Liver (tissue), 9 donors: Measurements from ENCODE around the gene WNK2. TPM values are rescaled to one million over a fixed set of nuclear protein-coding genes. Genes with fewer than 3 reads are reported as not detected.

Source experiments
- DNase-seq: peaks from one replicate; pipeline ENCODE4 v3.0.0-alpha.2; 2017; ENCODE audit warnings: low spot score
- H3K27ac ChIP-seq, 2 donors: one replicate each; pipeline ENCODE4 v1.7.0; 2013; ENCODE audit warnings: inconsistent platforms in 2 of 2, low read length in 2 of 2, control low read depth in 1 of 2, low read depth in 1 of 2, mild to moderate bottlenecking in 1 of 2
- H3K27me3 ChIP-seq, 4 donors: one replicate each; pipeline versions ENCODE4 v1.6.1 to v1.7.0; 2013; ENCODE audit warnings: low read length in 3 of 4, inconsistent platforms in 1 of 4, mild to moderate bottlenecking in 1 of 4, moderate library complexity in 1 of 4; ENCODE audit not compliant: control insufficient read depth in 4 of 4, insufficient read depth in 4 of 4
- H3K36me3 ChIP-seq, 4 donors: one replicate each; pipeline versions ENCODE4 v1.6.1 to v1.7.0; 2013; ENCODE audit warnings: low read length in 3 of 4, mild to moderate bottlenecking in 3 of 4, low read depth in 1 of 4, moderate library complexity in 1 of 4; ENCODE audit not compliant: control insufficient read depth in 4 of 4, insufficient read depth in 3 of 4
- H3K4me1 ChIP-seq, 4 donors: one replicate each; pipeline versions ENCODE4 v1.6.1 to v1.7.0; 2013; ENCODE audit warnings: low read length in 3 of 4, mild to moderate bottlenecking in 3 of 4, moderate library complexity in 1 of 4; ENCODE audit not compliant: control insufficient read depth in 4 of 4, insufficient read depth in 4 of 4
- H3K4me3 ChIP-seq, 3 donors: one replicate each; pipeline versions ENCODE4 v1.6.1 to v1.7.0; 2013; ENCODE audit warnings: low read length in 3 of 3, control low read depth in 1 of 3, low read depth in 1 of 3, mild to moderate bottlenecking in 1 of 3
- H3K9ac ChIP-seq, 2 donors: one replicate each; pipeline ENCODE4 v1.7.0; 2013; ENCODE audit warnings: low read length in 2 of 2, mild to moderate bottlenecking in 2 of 2, moderate library complexity in 2 of 2, control low read depth in 1 of 2, low read depth in 1 of 2
- H3K9me3 ChIP-seq, 4 donors: one replicate each; pipeline versions ENCODE4 v1.6.1 to v1.7.0; 2013; ENCODE audit warnings: low read length in 3 of 4; ENCODE audit not compliant: control insufficient read depth in 4 of 4
- ATF3 ChIP-seq: IDR thresholded peaks from 2 replicates; pipeline ENCODE4 v1.6.1; 2016; ENCODE audit warnings: antibody characterized with exemption
- EGR1 ChIP-seq, 2 donors: IDR thresholded peaks; 2 replicates each; pipeline ENCODE4 v1.6.1; 2016 to 2018; ENCODE audit warnings: antibody characterized with exemption in 2 of 2, low read depth in 2 of 2
- FOXA2 ChIP-seq: IDR thresholded peaks from 2 replicates; pipeline ENCODE4 v1.6.1; 2016; ENCODE audit warnings: antibody characterized with exemption
- HNF4A ChIP-seq, 2 donors: conservative IDR thresholded peaks; 2 replicates each; pipeline ENCODE4 v1.6.1; 2016; ENCODE audit warnings: antibody characterized with exemption in 2 of 2, mild to moderate bottlenecking in 2 of 2
- HNF4G ChIP-seq: IDR thresholded peaks from 2 replicates; pipeline ENCODE4 v1.6.1; 2016; ENCODE audit warnings: antibody characterized with exemption
- JUND ChIP-seq, 2 donors: IDR thresholded peaks; 2 replicates each; pipeline ENCODE4 v1.6.1; 2016; ENCODE audit warnings: antibody characterized with exemption in 2 of 2
- MAX ChIP-seq: IDR thresholded peaks from 2 replicates; pipeline ENCODE4 v1.6.1; 2016; ENCODE audit warnings: antibody characterized with exemption
- RAD21 ChIP-seq, 2 donors: IDR thresholded peaks; 2 replicates each; pipeline ENCODE4 v1.6.1; 2016; ENCODE audit warnings: antibody characterized with exemption in 2 of 2, mild to moderate bottlenecking in 2 of 2
- REST ChIP-seq: IDR thresholded peaks from 2 replicates; pipeline ENCODE4 v1.6.1; 2016; ENCODE audit warnings: antibody characterized with exemption, mild to moderate bottlenecking
- SP1 ChIP-seq: IDR thresholded peaks from 2 replicates; pipeline ENCODE4 v1.6.1; 2018; ENCODE audit warnings: antibody characterized with exemption, mild to moderate bottlenecking
- YY1 ChIP-seq: IDR thresholded peaks from 2 replicates; pipeline ENCODE4 v1.6.1; 2016; ENCODE audit warnings: antibody characterized with exemption, mild to moderate bottlenecking
- WGBS: extraction: QIAGEN DNeasy Blood & Tissue Kit; methylation state at CpG from one replicate; pipeline ENCODE4 v1.1.7; 2013; 5-methylcytosine and 5-hydroxymethylcytosine counted together
- polyA plus RNA-seq, 2 donors: library from polyadenylated mRNA; stranded (reverse) in 1 of 2; unstranded in 1 of 2; fragments of 200-250 nt in 1 of 2; fragments of >200 nt in 1 of 2; fragmentation: Nextera tagmentation in 1 of 2; extraction: Ambion mirVana in 1 of 2; gene quantifications; one replicate each; pipeline versions ENCODE4 v1.2.1 to v1.2.3, GENCODE V29; 2013 to 2015
- total RNA-seq, 2 donors: library from RNA; depleted of rRNA; stranded (reverse); fragments of >200 nt; gene quantifications; one replicate each; pipeline ENCODE4 v1.2.3, GENCODE V29; 2014
- TF ChIP-seq, protein P1 (sequence below): IDR thresholded peaks from 2 replicates; pipeline ENCODE4 v1.6.1; 2016; ENCODE audit warnings: antibody characterized with exemption
- TF ChIP-seq, protein P2 (sequence below): fragments of 150-350 bp; IDR thresholded peaks from 2 replicates; pipeline ENCODE4 v1.5.1; 2017; ENCODE audit warnings: improper control_type of control experiment, low read depth, low read length; ENCODE audit not compliant: missing input control
- donor health status: healthy.
- donor health status: healthy.
- donor health status: healthy.
- donor health status: healthy.
- donor health status: healthy.

Gene WNK2
- total and polyA plus RNA-seq, 4 donors = 0.65 to 4.4 (median 1.7) TPM

DNA sequence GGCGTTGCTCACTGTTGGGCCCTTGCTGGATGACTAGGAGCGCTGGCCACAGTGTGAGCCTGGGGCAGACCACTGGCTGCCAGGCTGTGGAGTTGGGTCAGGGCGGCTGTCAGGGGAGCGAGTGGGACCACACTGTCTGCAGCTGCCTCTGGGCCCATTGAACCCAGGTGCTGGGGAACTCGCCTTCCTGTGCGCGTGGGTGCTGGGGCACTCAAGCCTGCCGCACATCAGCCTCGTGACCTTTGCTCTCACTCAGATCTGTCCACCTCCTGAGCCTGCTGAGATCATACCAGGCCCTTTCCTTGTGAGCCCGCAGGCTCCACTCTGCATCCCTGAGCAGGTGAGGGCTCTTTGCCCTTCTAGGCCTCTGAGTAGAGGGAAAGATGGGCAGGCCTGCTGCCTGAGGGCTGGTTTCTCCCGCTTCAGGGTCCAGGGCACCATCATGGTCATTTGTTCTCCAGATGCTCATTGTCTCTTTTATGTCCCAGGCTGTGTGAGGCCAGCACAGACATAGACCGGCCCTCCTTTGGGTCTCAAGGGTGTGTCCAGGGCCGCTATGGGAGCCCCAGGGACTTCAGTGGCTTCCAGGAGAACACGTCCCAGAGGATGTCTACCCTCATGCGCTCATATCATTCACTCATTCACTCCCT is 26.5 kb downstream of the WNK2 start:
- Histone ChIP-seq H3K4me1 (no peaks in the 10 kb centered on the region), H3K4me3 (no peak overlapping the region), H3K27ac (no peak overlapping the region), H3K9me3 (no peaks in the 10 kb centered on the region), H3K9ac (no peak overlapping the region), H3K36me3 (no peaks in the 10 kb centered on the region), H3K27me3 (no peaks in the 10 kb centered on the region)
- DNase-seq = no peak
- TF ChIP-seq JUND (IDR thresholded peaks at IDR 0.05) (no peak), SP1 (no peak), REST (no peak), MAX (no peak), ATF3 (no peak), FOXA2 (no peak), HNF4G (no peak), YY1 (no peak), HNF4A (conservative IDR thresholded peaks at IDR 0.05) (no peak), EGR1 (IDR thresholded peaks at IDR 0.05; ENCODE audit: low read depth in 2 of 2) (no peak), RAD21 (IDR thresholded peaks at IDR 0.05) (no peak)
- TF ChIP-seq, protein P1, sequence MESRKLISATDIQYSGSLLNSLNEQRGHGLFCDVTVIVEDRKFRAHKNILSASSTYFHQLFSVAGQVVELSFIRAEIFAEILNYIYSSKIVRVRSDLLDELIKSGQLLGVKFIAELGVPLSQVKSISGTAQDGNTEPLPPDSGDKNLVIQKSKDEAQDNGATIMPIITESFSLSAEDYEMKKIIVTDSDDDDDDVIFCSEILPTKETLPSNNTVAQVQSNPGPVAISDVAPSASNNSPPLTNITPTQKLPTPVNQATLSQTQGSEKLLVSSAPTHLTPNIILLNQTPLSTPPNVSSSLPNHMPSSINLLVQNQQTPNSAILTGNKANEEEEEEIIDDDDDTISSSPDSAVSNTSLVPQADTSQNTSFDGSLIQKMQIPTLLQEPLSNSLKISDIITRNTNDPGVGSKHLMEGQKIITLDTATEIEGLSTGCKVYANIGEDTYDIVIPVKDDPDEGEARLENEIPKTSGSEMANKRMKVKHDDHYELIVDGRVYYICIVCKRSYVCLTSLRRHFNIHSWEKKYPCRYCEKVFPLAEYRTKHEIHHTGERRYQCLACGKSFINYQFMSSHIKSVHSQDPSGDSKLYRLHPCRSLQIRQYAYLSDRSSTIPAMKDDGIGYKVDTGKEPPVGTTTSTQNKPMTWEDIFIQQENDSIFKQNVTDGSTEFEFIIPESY = no peak
- TF ChIP-seq, protein P2, sequence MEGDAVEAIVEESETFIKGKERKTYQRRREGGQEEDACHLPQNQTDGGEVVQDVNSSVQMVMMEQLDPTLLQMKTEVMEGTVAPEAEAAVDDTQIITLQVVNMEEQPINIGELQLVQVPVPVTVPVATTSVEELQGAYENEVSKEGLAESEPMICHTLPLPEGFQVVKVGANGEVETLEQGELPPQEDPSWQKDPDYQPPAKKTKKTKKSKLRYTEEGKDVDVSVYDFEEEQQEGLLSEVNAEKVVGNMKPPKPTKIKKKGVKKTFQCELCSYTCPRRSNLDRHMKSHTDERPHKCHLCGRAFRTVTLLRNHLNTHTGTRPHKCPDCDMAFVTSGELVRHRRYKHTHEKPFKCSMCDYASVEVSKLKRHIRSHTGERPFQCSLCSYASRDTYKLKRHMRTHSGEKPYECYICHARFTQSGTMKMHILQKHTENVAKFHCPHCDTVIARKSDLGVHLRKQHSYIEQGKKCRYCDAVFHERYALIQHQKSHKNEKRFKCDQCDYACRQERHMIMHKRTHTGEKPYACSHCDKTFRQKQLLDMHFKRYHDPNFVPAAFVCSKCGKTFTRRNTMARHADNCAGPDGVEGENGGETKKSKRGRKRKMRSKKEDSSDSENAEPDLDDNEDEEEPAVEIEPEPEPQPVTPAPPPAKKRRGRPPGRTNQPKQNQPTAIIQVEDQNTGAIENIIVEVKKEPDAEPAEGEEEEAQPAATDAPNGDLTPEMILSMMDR = no peak
- 92% methylated on average over 15 of the region's 15 CpGs for WGBS

GRCh38 chr9:93210974-93211653 is 27.2 kb downstream of the WNK2 start:
- TF ChIP-seq YY1 (no peak), EGR1 (IDR thresholded peaks at IDR 0.05; ENCODE audit: low read depth in 2 of 2) (no peak)
- Histone ChIP-seq H3K4me1 (no peaks in the 10 kb centered on the region), H3K27ac (no peak overlapping the region)

More at GRCh38 chr9:93210974-93211653, 27.2 kb downstream of the WNK2 start:
- H3K27me3 ChIP-seq = no peaks in the 10 kb centered on the region
- no peak overlapping the region for H3K9ac ChIP-seq
- H3K4me3 ChIP-seq = no peak overlapping the region
- peaks cover 0 to 2% (median 1%) of the 10 kb centered on the region in 4 donors for H3K9me3 ChIP-seq
- no peaks in the 10 kb centered on the region for H3K36me3 ChIP-seq
- no peak for DNase-seq
